ENCODE data around the gene SPTLC3. TPM values are rescaled to one million over a fixed set of nuclear protein-coding genes. Genes with fewer than 3 reads are reported as not detected.

SPTLC3 gene
- total and polyA plus RNA-seq, 2 of the 13 experiments (the other 11 are each of a cell fraction or from before 2014, with no cell fraction given): 20.5 to 95.6 TPM

- TF ChIP-seq ZNF17 (CRISPR knock-in tag; IDR thresholded peaks at IDR 0.05): no peak
- TF ChIP-seq ZNF331 (CRISPR knock-in tag; IDR thresholded peaks at IDR 0.05): peak; percentile 95
- no peak for TF ChIP-seq PAWR (CRISPR knock-in tag; IDR thresholded peaks at IDR 0.05; ENCODE audit: borderline replicate concordance)
- TF ChIP-seq ZZZ3 (CRISPR knock-in tag; IDR thresholded peaks at IDR 0.05; ENCODE audit: borderline replicate concordance): no peak
- TF ChIP-seq, protein P1, sequence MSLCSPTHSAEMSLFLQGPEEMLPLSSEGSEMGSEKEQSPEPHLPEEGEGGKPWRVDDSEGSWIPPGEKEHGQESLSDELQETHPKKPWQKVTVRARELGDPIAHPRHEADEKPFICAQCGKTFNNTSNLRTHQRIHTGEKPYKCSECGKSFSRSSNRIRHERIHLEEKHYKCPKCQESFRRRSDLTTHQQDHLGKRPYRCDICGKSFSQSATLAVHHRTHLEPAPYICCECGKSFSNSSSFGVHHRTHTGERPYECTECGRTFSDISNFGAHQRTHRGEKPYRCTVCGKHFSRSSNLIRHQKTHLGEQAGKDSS (CRISPR knock-in tag; IDR thresholded peaks at IDR 0.05; ENCODE audit: borderline replicate concordance, low read depth): no peak
- no peak for TF ChIP-seq ZNF530 (CRISPR knock-in tag; IDR thresholded peaks at IDR 0.05; ENCODE audit: low read depth)
- no peak for TF ChIP-seq XBP1 (CRISPR knock-in tag; IDR thresholded peaks at IDR 0.05)
- TF ChIP-seq TCF7L2 (IDR thresholded peaks at IDR 0.05; ENCODE audit: low read depth, low read length): peak; percentile 69
- no peak for TF ChIP-seq HNRNPLL (IDR thresholded peaks at IDR 0.05; ENCODE audit: low read depth, low read length, poor library complexity, severe bottlenecking)
- TF ChIP-seq ZNF577 (CRISPR knock-in tag; IDR thresholded peaks at IDR 0.05; ENCODE audit: borderline replicate concordance, low read depth): no peak
- TF ChIP-seq ZNF160 (CRISPR knock-in tag; IDR thresholded peaks at IDR 0.05): no peak
- peak; percentile 80 for TF ChIP-seq KAT8 (CRISPR knock-in tag; IDR thresholded peaks at IDR 0.05)
- TF ChIP-seq ZNF230 (CRISPR knock-in tag; IDR thresholded peaks at IDR 0.05): no peak
- no peak; the same call in 1 of the 2 replicates for TF ChIP-seq ZNF20 (CRISPR knock-in tag; IDR thresholded peaks at IDR 0.05)
- TF ChIP-seq HOXD1 (CRISPR knock-in tag; IDR thresholded peaks at IDR 0.05): 0 out of 2 replicates have a peak, but pooled peaks have one; percentile 61
- TF ChIP-seq NR2F2 (IDR thresholded peaks at IDR 0.05; ENCODE audit: borderline replicate concordance, low read depth): peak; percentile 96
- no peak for TF ChIP-seq ZNF713 (CRISPR knock-in tag; IDR thresholded peaks at IDR 0.05)
- TF ChIP-seq KMT2B (CRISPR knock-in tag; IDR thresholded peaks at IDR 0.05): peak; percentile 79
- no peak for TF ChIP-seq SRSF4 (IDR thresholded peaks at IDR 0.05; ENCODE audit: low read depth, low read length, poor library complexity, severe bottlenecking)
- no peak for TF ChIP-seq ZNF552 (CRISPR knock-in tag; IDR thresholded peaks at IDR 0.05; ENCODE audit: borderline replicate concordance)
- no peak for TF ChIP-seq E2F1 (CRISPR knock-in tag; IDR thresholded peaks at IDR 0.05)
- no peak for TF ChIP-seq ISX (CRISPR knock-in tag; conservative IDR thresholded peaks at IDR 0.05)
- no peak for TF ChIP-seq ZNF326 (CRISPR knock-in tag; IDR thresholded peaks at IDR 0.05; ENCODE audit: borderline replicate concordance)
- no peak for TF ChIP-seq CHCHD3 (CRISPR knock-in tag; IDR thresholded peaks at IDR 0.05)
- no peak for TF ChIP-seq ZNF207 (IDR thresholded peaks at IDR 0.05; ENCODE audit: borderline replicate concordance)
- no peak for TF ChIP-seq MLLT10 (CRISPR knock-in tag; IDR thresholded peaks at IDR 0.05)
- TF ChIP-seq MEIS2 (CRISPR knock-in tag; IDR thresholded peaks at IDR 0.05): no peak
- no peak for TF ChIP-seq ZNF558 (CRISPR knock-in tag; IDR thresholded peaks at IDR 0.05; ENCODE audit: borderline replicate concordance)
- no peak for TF ChIP-seq NFE2 (CRISPR knock-in tag; IDR thresholded peaks at IDR 0.05)
- no peak for TF ChIP-seq HOXA5 (CRISPR knock-in tag; IDR thresholded peaks at IDR 0.05)
- TF ChIP-seq KMT2A (CRISPR knock-in tag; IDR thresholded peaks at IDR 0.05): no peak
- TF ChIP-seq ZMAT3 (CRISPR knock-in tag; conservative IDR thresholded peaks at IDR 0.05): no peak
Measured at GRCh38 chr20:13089950-13090469, 81.2 kb downstream of the SPTLC3 start (continued).
